ENCODE results near the gene DKKL1.

Gene DKKL1

DNA sequence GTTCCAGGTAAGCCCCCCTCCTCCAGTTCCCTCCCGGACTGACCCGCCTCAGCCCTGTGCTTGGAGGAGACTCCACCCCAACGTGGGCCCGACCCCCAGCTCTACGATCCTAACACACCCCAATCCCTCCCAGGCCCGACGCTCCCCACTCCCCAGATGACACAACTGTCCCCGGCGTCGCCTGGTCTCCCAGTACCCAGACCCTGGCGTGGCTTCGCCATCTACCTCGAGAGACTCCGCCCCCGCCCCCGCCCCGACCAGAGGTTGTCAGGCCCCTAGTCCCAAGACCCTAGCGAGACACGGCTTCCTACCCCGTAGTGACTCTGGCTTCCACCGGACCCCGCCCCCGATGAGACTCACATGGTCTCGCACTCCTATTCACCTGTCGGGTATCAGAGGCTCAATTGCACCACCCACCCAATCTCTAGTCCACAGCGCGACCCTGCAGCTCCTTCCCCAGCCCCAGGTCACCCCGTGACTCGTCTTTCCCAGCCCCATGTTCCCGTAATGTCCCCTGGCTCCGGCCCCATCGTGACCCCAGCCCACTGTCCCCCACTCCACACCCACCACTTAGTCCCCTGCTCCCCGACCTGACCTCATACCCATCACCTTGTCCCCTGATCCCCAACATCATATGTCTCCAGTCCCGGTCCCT lies 25.5 kb upstream of the DKKL1 start:
- no peak for DNase-seq (ENCODE audit: low spot score)

DNA sequence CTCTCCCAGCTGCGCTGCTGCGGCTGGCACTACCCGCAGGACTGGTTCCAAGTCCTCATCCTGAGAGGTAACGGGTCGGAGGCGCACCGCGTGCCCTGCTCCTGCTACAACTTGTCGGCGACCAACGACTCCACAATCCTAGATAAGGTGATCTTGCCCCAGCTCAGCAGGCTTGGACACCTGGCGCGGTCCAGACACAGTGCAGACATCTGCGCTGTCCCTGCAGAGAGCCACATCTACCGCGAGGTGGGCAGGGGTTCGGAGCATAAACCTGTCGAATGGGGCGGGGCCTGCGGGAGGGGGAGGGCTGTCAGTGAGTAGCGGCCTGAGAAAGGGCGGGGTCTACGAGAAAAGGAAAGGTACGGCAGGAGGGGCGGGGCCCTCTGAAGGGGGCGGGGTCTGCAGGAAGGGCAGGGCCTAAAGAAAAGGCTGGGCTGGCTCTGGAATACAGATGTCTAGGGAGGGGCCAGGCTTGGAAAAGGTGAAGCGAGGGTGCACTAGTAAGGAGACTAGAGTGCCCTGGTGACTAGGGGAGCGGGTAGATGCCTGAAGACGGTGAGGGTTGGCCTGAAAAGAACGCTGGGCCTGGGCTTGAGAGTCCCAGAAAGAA lies 24.9 kb upstream of the DKKL1 start:
- DNase-seq (ENCODE audit: low spot score), result peak; percentile 61

DNA sequence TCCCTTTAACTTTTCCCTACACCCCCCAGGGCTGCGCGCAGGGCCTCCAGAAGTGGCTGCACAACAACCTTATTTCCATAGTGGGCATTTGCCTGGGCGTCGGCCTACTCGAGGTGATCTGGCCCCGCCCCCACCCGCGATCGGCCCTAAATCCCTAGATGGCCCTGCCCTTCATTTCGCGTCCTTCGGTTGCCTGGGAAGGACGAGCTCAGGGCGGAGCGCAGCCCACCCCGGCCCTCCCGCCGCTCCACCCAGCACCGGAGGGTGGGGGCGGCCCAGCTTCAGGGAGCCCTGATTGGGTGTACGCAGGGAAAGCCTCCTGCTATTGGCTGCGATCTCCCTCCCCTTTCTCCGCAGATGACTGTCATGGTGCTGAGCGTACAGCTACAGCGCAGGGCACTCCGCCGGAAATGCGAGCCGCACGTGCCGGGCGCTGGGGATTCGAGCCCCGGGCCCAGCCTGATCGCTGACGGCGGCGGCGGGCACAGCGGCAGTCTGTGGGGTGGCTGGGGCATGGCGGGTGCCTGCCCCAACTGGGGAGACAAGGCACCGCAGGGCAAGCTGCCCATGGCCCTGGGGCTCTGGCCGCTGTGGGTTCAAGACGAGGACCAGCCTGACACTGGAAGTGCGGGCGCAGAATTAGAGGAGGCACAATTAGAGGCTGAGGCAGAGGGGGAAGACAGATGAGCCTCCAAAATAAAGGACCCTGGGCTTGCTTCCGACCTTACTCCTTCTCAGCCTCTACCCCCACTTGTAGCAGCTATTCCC lies 24.2 kb upstream of the DKKL1 start:
- DNase-seq (ENCODE audit: low spot score), result peak; percentile 91

DNA sequence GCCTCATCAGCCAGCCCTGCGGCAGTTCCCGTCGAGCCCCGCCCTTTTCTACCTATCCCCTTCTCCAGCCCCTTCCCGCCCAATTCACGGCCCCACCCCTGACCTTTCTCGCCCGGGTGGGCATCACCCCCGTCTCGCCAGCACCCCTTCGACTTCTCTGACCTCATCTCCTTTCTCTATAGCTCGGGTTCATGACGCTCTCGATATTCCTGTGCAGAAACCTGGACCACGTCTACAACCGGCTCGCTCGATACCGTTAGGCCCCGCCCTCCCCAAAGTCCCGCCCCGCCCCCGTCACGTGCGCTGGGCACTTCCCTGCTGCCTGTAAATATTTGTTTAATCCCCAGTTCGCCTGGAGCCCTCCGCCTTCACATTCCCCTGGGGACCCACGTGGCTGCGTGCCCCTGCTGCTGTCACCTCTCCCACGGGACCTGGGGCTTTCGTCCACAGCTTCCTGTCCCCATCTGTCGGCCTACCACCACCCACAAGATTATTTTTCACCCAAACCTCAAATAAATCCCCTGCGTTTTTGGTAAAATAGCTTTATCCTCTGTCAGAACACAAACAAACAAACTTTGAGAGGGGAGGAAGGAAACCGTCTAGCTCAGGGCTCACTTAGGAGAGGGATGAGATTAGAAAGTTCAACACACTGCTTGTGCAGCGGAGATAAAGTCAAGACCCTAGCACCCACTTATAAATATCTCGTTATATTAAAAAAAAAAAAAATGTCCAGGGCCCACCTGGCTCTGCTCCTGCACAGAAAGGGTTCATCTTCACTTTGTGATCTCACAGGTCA lies 23.4 kb upstream of the DKKL1 start:
- peak; percentile 97 for DNase-seq (ENCODE audit: low spot score)

DNA sequence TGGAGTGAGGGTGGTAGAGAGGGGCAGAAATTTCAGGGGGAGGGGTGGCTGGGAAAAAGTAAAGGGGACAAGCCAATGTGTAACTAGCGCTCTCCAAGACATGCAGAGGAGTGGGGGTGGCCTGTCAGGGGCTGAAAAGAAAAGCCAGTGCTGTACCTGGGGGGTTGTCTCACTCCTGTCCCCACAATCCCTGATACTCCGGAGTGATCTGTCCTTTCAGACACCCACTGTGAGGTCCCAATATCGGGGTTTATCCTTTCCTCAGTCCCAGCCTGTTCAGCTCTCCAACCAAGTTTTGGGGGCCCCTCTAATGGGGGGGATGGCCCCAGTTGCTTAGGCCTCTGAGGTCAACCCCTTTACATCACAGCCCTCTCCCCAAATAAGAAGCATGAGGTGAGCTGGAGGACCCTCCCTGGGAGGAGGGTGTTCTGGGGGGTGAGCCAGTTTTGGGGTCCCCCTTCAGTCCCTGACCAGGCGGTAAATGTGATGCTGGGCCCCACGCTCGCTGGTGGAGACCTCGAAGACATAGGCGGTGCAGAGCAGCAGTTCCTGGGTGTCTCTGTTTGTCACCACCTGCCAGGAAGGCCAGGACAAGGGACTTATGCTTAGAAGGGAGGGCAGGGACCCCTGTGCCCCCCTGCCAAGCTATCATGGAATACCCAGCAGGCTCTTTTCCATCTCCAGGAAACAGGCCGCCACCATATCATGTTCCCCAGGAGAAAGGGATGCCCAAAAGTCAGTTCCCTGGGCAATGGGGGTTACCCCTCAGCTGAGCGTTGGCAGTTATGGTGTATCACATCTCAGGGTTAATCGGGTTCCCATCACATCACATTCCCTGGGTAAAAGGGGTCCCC lies 22.6 kb upstream of the DKKL1 start:
- DNase-seq (ENCODE audit: low spot score), result no peak

DNA sequence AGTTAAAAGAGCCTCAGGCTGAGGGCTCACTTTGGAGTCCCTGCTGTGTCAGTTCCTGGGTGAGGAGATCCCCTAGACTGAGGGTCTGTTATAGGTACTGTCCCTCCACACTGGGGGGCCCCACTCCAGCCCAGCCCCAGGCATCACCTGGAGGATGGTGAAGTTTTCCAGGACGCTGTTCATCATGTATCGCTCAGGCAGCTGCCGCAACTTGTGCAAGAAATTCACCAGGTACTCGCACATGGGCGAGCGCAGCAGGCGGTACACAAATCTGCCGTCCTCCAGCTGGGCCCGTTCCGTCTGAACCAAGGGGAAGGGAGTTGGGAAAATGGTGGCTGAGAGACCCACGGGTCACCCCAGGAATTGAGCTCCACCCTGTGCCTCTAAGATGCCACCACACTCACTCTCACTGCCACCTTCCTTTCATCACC lies 21.4 kb upstream of the DKKL1 start:
- DNase-seq (ENCODE audit: low spot score), result no peak

DNA sequence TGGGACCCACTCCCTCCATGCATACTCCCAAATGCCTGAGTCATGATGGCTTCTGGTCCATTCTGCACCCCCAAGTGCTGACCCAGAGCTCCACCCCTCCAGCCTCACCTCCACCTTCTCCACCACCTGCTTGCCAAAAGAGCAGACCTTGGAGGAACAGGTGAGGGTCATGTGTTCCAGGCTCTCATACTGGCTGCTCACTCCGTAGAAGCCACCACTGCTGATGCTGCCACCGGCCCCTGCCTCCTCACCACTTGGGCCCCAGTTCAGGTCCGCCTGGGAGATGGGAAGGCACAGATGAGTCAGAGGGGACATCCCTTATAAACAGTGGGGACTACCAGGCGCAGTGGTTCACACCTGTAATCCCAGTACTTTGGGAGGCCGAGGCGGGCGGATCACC lies 20.6 kb upstream of the DKKL1 start:
- no peak for DNase-seq (ENCODE audit: low spot score)

DNA sequence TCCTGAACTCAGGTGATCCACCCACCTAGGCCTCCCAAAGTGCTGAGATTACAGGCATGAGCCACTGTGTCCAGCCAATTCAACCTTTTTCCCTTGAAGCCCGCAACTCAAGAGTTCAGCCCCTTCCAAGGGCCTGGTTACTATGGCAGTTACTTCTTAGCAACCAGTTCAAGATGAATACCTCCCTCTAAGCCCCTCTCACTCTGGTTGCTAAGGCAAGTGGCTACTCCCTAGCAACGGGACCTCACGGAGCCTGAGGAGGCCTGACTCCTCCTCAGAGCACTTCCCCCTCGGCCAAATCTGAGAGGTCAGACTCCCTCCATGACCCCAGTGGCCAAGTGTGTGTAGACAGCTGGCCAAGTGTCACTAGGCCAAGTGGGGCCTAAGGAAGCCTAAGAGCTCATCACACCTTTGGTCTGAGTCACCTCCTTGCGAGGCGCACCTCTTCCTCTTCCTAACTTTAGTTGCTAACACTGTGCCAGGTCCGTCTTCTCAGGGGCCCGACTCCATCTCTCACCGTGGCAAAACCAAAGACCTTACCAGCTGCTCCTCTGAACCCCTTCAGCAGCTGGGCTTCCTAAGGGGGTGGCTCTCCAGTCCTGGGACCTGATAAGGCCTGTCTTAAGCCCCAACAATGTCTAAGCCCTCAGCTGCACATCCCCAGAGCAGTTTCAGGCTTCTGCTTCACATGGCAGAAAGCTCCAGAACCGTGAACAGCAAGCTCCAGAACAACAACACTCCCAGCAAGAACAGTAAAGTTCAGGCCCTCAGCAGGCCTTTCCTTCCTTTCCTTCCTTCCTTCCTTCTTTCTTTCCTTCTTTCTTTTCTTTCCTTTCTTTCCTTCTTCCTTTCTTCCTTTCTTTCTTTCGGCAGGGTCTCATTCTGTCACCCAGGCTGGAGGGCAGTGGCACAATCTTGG lies 18.9 kb upstream of the DKKL1 start:
- DNase-seq (ENCODE audit: low spot score), result no peak

DNA sequence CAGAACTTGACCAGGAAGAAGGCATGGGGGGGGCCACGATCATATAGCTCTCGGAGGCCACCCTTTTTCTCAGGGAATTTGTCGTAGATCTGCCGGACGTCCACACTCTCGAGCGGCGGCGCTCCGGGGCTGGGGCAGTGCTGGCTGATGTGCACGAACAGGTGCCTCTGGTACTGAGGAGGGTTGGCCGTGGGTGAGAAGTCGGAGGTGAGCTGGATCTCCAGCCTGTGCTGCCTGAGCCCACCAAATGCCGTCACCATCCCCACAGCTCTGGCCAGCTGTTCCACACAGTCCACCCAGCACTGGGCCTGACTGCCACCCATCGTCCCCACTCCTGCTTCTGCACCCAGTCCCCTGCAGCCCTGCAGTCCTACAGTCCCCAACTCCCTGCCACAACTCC lies 16.5 kb upstream of the DKKL1 start:
- no peak for DNase-seq (ENCODE audit: low spot score)

DNA sequence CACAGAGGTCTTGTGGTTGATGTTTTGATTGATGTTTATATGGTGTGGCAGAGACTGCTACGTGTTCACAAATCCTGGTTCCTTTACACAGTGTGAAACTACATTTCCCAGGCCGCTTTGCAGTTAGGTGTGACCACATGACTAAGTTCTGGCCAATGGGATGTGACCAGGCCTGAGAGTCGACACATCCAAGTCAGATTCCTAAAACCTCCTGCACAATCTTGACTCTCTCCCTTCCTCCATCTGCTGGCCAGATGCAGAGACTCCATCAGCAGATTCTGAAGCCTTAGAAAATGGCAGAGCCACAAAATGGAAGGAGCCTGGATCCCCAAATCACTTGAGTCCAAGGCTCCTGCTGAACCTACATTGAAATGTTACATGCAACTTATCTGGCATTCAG lies 15.8 kb upstream of the DKKL1 start:
- peak; percentile 80 for DNase-seq (ENCODE audit: low spot score)

DNA sequence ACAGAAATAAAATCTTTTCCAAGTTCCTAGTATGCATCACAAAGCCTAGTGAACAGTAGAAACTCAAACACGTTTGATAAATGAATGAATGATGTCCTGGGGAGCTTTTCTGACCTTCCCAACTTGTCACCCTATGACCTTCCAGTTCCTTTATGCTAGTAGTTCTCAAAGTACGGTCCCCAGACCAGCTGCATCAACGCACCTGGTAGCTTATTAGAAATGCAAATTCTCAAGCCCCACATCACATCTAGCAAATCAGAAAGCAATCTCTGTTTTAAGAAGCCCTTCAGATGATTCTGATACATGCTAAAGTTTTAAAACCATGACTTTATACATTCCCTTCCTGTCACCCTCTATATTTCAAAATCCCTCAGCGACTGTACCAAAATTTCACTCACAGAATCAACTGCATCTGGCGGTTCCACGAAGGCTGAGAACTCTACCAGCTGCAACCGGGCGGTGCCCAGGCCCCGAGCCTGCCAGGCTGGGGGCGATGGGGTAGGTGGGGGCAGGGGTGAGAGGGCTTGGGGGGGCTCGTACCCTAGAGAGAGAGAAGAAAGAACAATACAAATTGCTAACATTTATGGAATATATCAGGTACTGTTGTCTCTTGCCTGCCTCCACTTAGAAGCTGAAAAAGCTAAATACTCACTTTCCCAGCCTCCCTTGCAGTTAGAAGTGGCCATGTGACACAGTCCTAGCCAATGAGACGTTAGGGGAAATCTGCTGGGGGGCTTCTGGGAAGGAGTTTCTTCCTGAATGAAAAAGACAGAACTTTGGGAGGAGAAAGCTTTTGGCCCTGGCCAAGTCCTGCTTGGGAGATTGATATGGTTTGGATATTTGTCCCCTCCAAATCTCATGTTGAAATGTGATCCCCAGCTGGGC lies 15.1 kb upstream of the DKKL1 start:
- no peak for DNase-seq (ENCODE audit: low spot score)

DNA sequence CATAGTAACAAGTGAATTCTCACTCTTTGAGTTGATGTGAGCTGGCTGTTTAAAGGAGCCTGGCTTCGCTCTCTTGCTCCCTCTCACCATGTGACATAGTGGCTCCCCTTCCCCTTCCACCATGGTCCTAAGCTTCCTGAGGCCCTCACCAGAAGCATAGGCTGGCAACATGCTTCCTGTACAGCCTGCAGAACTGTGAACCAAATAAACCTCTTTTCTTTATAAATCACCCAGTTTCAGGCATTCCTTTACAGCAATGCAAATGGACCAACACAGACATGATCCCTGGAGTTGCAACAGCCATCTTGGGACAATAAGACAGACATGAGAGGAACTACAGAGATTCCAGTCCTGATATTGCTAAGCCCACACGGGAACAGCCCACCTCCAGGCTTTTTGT lies 14.1 kb upstream of the DKKL1 start:
- DNase-seq (ENCODE audit: low spot score), result no peak

DNA sequence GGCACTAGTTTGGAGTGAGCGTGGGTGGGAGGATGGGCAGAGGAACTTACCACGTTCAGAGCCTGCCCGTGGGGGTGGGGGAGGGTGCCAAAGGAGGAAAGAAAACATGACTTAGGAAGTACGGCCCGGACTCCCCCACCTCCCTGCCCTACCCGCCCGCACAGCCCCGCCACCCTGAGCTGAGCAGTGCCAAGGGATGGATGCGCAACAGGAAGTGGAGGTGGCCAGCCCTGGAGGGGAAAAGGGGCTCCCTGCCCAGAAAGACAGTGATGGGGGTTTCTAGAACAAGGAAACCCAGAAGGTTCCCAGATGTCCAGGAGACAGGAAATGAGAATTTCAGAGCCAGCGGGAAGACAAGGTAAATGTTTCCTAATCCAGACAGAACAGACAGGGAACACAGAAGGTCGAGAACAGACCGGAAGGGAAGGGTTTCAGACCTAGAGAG lies 7.7 kb upstream of the DKKL1 start:
- no peak for DNase-seq (ENCODE audit: low spot score)

DNA sequence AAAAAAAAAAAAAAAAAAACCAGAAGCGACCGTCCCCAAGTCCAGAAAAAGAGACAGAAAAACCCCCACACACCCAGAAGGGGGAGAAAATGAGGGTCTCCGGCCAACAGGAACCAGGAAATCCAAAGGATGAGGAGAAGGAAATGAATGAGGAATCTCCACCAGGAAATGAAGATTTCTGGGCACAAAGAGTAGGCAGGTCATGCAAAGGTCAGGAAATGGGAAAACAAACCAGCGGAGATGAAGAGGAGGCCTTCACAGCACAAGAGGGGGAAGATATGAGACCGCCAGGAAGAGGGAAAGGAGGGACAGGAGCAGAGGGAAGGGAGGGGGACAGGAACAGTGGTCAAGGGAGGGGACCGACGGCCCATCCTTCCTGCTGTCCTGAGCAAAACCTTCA lies 7.3 kb upstream of the DKKL1 start:
- no peak for DNase-seq (ENCODE audit: low spot score)

DNA sequence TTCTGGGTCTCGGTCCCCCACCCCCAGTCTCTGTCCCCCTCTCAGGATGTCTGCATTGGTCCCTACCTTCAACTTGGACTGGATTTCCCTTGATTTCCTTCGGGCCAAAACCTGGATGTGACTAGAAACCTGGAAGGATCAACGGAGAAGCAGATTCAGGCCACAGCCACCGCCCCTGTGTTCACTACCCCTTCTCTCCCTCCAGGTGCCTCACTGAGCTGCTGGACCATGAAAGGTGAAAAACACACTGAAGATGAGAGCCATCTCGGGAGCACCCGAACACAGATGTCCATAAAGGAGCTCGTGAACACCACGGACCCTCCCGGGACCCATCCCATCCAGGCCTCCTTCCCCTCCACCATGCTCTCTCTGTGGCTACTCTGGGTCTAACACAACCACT lies 6.5 kb upstream of the DKKL1 start:
- DNase-seq (ENCODE audit: low spot score), result no peak

DNA sequence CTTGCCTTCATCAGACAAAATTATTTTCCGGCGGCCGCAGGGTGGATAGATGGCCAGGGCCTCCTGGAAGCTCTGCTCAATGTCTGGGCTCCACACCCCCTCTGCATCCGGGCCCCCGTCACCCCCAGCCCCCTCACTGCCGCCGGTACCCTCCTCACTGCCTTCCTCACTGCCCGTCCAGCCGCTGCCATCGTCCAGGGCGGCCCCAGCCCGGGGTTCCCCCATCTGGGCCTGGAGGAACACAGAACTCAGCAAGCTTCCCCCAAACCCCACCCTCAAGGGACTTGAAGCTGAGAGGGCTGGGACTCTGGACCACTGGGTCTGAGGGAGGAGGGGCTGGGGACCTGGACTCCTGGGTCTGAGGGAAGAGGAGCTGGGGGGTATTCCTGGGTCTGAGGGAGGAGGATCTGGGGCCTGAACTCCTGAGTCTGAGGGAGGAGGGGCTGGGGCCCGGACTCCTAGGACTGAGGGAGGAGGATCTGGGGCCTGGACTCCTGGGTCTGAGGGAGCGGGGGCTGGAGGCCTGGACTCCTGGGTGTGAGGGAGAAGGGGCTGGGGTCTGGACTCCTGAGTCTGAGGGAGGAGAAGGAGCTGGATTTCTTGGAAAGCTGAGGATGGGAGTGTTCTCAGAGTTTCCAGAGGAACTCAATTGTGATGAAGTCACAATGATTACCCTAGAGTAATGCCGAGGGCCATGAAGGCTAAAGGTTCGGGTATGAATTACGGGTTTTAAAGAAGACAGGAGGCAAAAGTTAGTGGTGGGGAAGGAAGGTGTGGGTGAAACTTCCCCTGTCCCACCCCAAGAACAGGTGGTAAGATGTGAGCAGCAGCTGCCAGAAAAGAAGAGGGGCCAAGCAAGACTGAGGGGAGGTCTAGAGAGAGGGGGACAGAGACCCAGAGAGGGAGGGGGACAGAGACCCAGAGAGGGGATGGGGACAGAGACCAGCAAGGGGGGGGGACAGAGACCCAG lies 3.5 kb upstream of the DKKL1 start:
- DNase-seq (ENCODE audit: low spot score), result no peak

DNA sequence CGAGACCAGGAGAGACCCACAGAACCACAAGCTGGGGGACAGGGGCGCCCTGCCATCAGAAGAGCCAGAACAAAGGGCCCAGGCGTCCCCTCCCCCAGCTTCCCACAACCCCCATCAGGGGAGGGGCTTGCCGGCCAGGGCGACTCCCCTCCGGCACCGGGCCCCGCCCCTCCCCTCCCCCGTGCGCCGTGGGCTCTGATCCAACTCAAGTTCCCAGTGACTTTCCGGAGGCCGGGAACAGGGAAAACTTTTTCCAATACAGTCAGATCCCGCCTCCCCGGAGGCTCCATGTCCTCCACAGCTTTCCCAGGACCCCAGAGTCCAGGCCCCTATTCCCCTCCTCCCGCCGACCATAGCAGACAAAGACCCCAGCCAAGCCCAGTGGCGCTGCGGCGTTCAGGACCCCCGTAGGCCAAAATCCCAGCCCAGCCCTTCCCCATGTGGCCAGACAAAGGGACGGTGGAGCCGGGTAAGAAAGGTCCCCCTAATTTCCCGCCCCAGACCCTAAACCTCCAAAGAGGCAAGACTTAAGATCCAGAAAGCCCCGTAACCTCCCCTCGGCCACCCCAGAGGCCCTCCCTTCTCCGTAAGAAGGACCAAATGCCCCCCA lies 2.1 kb upstream of the DKKL1 start:
- DNase-seq (ENCODE audit: low spot score), result peak; percentile 61
